Neural crest cell (in vitro differentiated cells): ENCODE measurements around the gene IGFBP2. TPM values are rescaled to one million over a fixed set of nuclear protein-coding genes. Genes with fewer than 3 reads are reported as not detected.

Experiments used
- DNase-seq: peaks from one replicate; pipeline ENCODE4 v3.0.0; 2021; ENCODE audit warnings: low read depth, mixed read lengths, low spot score
- H3K27ac Mint-ChIP-seq: one replicate; pipeline ENCODE4 v1.8.0; 2021; ENCODE audit warnings: mild to moderate bottlenecking, mixed read lengths; ENCODE audit not compliant: unreplicated experiment
- H3K27me3 Mint-ChIP-seq: 2 replicates; pipeline ENCODE4 v1.8.0; 2021; ENCODE audit warnings: low read depth, mild to moderate bottlenecking, mixed read lengths
- H3K36me3 Mint-ChIP-seq: 2 replicates; pipeline ENCODE4 v1.8.0; 2021; ENCODE audit warnings: low read depth, mild to moderate bottlenecking, mixed read lengths
- H3K4me1 Mint-ChIP-seq: 2 replicates; pipeline ENCODE4 v1.8.0; 2021; ENCODE audit warnings: mixed read lengths
- H3K4me3 Mint-ChIP-seq: one replicate; pipeline ENCODE4 v1.8.0; 2021; ENCODE audit warnings: mild to moderate bottlenecking, mixed read lengths
- H3K9me3 Mint-ChIP-seq: 2 replicates; pipeline ENCODE4 v1.8.0; 2021; ENCODE audit warnings: mixed read lengths
- total RNA-seq: library from RNA; stranded (reverse); gene quantifications from 2 replicates; pipeline ENCODE4 v1.2.1, GENCODE V29; 2021
- TF ChIP-seq, protein P1 (sequence below): fragments of 200-600 bp; sonication (generic); conservative IDR thresholded peaks from 2 replicates; pipeline ENCODE4 v1.5.0; 2021; ENCODE audit warnings: antibody characterized with exemption, mild to moderate bottlenecking

IGFBP2 gene
- total RNA-seq, 1 donor from 2014 or later, result 366 TPM

DNA sequence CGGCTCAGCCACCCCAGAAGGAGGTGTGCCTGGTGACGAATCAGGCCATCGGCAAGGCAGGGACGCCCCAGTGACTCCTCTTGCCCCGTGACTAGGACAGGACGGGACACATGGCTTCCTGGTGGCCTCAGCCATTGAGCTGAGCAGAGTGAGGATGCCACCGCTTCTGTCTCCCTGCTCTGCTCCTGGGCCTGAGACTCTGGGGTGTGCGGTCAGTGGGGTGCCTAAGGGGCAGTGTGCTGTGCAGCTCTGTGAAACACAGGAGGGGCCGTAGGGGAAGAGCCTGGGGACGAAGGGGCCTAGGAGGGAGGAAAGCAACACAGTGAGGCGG lies 37.8 kb downstream of the IGFBP2 start:
- DNase-seq, result no peak
- TF ChIP-seq, protein P1, sequence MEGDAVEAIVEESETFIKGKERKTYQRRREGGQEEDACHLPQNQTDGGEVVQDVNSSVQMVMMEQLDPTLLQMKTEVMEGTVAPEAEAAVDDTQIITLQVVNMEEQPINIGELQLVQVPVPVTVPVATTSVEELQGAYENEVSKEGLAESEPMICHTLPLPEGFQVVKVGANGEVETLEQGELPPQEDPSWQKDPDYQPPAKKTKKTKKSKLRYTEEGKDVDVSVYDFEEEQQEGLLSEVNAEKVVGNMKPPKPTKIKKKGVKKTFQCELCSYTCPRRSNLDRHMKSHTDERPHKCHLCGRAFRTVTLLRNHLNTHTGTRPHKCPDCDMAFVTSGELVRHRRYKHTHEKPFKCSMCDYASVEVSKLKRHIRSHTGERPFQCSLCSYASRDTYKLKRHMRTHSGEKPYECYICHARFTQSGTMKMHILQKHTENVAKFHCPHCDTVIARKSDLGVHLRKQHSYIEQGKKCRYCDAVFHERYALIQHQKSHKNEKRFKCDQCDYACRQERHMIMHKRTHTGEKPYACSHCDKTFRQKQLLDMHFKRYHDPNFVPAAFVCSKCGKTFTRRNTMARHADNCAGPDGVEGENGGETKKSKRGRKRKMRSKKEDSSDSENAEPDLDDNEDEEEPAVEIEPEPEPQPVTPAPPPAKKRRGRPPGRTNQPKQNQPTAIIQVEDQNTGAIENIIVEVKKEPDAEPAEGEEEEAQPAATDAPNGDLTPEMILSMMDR, result no peak
- Mint-ChIP-seq H3K4me1 (peaks cover 13% of the 10 kb centered on the region), H3K9me3 (no peaks in the 10 kb centered on the region), H3K27ac (no peak overlapping the region), H3K36me3 (peaks cover 19% of the 10 kb centered on the region), H3K27me3 (peaks cover 8% of the 10 kb centered on the region), H3K4me3 (no peak overlapping the region)

DNA sequence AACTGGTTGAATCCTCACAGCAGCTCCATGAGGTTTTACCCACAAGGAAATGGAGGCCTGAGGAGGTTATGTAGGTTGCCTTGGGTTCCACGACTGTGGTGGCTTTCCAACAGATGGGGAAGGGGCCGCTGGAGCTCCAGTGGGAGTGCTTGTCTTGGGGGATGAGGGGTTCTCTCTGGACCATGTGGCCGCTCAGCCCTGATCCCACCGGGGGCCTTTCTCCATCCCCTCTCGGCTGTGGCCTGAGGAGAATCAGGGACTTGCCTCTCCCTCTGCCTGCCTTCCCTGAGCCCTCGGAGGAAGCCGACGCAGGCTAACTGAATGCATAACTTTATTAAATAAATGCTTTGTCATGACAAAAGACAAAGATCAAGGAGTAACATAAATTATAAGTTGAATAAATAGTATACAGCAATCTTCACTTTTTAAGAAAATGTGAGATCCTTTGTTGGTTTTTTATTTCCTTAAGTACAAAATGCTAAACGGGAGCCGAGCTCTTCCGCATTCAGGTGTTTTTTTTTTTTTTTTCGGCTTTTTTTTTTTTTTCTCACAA lies 38.6 kb downstream of the IGFBP2 start:
- Mint-ChIP-seq H3K27me3 (peaks cover 8% of the 10 kb centered on the region), H3K27ac (no peak overlapping the region), H3K4me3 (no peak overlapping the region), H3K9me3 (no peaks in the 10 kb centered on the region), H3K36me3 (peaks cover 17% of the 10 kb centered on the region), H3K4me1 (peaks cover 6% of the 10 kb centered on the region)
- DNase-seq, result no peak
- TF ChIP-seq, protein P1, result no peak

DNA sequence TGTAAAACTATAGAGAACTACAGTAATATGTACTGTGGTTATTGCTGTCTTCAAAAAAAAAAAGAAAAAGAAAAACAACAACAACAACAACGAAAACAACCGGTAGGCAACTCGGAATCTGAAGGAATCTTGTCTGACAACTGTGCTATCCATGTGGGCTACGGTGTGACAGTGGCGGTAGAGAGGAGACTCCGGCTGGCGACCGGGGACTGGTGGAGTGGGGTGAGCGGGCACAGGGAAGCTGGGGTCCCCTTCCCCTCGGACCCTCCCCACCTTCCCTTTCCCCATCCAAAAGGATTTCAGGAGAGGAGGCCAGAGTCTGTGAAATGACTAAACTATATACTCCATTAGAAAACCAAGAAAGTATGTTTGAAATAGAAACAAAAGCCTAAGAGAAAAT lies 39.2 kb downstream of the IGFBP2 start:
- Mint-ChIP-seq H3K27ac (peak overlapping the region; percentile 71), H3K36me3 (peaks cover 17% of the 10 kb centered on the region), H3K27me3 (peaks cover 8% of the 10 kb centered on the region), H3K4me3 (peak overlapping the region; percentile 27), H3K4me1 (peaks cover 4% of the 10 kb centered on the region), H3K9me3 (no peaks in the 10 kb centered on the region)
- TF ChIP-seq, protein P1, result no peak
- no peak for DNase-seq

DNA sequence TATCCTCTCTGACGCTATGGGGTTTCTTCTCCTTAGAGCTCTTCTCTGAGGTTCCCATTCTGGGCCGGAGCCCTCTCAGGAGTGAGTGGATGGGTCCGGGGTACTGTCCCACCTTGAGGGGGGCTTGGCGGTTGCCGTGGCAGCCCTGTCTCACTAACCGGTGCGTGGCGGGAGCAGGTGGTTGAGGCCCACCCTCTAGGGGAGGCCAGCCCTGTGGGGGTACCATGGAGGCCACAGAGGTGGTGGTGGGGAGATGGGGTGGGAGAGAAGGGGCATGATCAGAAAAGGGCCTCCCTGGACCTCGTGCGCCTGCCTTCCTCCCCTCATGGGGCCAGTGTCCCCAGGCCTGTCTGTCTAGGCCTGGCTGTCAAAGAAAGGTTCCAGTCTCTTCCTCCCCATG lies 39.8 kb downstream of the IGFBP2 start:
- peaks cover 8% of the 10 kb centered on the region for H3K27me3 Mint-ChIP-seq
- no peaks in the 10 kb centered on the region for H3K9me3 Mint-ChIP-seq
- no peak overlapping the region for H3K4me3 Mint-ChIP-seq
- DNase-seq, result no peak
- peaks cover 9% of the 10 kb centered on the region for H3K4me1 Mint-ChIP-seq
- TF ChIP-seq, protein P1, result no peak
- peak overlapping the region; percentile 35 for H3K27ac Mint-ChIP-seq
- H3K36me3 Mint-ChIP-seq, result peaks cover 16% of the 10 kb centered on the region

DNA sequence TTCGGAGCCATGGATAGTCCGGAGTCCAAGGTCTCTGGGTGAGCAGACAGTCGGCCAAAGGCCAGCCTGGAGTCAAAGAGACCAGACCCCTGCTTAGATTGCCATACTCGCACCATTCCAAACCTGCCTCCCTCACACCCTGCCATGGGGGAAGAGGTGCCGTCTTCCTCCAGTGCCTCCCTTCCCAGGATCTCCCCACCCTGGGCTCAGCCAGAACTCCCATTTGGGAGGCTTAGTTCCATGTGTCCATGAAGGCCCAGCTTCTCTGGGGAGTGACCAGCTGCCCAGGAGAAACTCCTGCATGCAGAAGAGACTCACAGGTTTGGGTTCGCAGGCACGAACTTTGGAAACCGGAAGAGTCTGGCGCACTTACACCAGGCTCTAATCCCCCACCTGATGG lies 40.4 kb downstream of the IGFBP2 start:
- no peak overlapping the region for H3K4me3 Mint-ChIP-seq
- peaks cover 9% of the 10 kb centered on the region for H3K4me1 Mint-ChIP-seq
- no peak overlapping the region for H3K27ac Mint-ChIP-seq
- H3K36me3 Mint-ChIP-seq, result peaks cover 16% of the 10 kb centered on the region
- DNase-seq, result no peak
- H3K9me3 Mint-ChIP-seq, result no peaks in the 10 kb centered on the region
- TF ChIP-seq, protein P1, result no peak
- H3K27me3 Mint-ChIP-seq, result peaks cover 8% of the 10 kb centered on the region

DNA sequence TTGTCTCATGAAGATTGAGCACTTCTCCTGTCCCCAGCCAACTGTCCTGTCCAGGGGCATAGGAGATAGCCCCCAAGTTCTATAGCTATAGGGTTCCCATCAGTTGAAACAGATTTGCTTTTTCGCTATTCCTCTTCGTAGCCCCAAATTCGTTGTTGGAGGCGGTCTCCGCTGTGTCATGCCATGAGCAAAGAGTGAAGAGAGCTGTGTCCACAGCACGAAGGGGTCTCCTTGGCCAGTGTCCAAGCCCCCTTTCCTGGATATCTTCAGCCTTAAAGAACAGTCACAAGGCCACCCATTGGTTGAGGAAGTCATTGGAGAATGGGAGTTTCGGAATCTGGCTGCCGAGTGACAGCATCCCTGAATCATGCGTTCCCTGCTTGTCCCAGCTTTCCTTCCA lies 41.2 kb downstream of the IGFBP2 start:
- DNase-seq, result no peak
- peaks cover 4% of the 10 kb centered on the region for H3K27me3 Mint-ChIP-seq
- H3K9me3 Mint-ChIP-seq, result no peaks in the 10 kb centered on the region
- peak overlapping the region; percentile 57 for H3K27ac Mint-ChIP-seq
- TF ChIP-seq, protein P1, result no peak
- peaks cover 14% of the 10 kb centered on the region for H3K4me1 Mint-ChIP-seq
- peaks cover 19% of the 10 kb centered on the region for H3K36me3 Mint-ChIP-seq
- no peak overlapping the region for H3K4me3 Mint-ChIP-seq
